ENCODE measurements around the gene HOXC5. TPM values are rescaled to one million over a fixed set of nuclear protein-coding genes. Genes with fewer than 3 reads are reported as not detected.
A peak's percentile ranks its signal among the peaks of the same experiment; 100 is the strongest.

HOXC5 gene
- total and polyA plus RNA-seq, 2 donors (not counting 1 experiment from before 2014, with no cell fraction given) = not detected

DNA sequence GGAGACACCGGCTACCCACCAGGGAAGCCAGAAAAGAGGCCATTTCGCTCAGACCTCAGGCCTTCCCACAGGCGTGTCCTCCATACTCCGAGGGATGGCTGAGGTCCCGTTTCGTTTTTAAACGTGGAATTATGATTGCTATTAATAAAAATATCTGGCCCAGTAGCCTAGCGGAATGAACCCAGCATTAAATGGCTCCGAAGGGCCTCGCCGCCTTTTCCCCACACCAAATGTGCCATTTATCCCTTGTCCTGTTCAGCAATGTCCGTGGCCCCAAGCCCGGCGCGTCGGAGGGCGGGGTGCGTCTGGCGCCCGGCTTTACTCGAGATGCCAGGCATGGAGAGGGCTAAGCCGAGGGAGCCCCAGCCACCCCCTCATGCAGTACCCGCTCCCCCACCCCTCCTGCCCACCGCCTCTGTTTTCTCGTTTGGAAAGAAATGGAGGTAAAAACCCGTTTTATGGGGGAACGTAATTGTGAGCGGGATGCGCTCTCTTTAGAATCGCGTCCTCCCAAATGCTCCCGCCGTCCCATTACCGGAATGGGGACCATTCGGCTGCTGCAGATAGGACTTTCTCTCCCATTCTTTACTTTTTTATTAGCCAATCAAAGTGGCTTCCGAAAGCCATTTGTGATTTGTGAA is 18.4 kb upstream of the HOXC5 start:
- Histone ChIP-seq H3K4me2 (replicated peaks; ENCODE audit: low read depth, low read length, poor library complexity, severe bottlenecking) (peak overlapping the region; percentile 36), H3K36me3 (replicated peaks in 1 of 2; ENCODE audit: control extremely low read depth in 1 of 2, control insufficient read depth in 1 of 2, extremely low read depth in 1 of 2, insufficient read depth in 2 of 2, low read length in 1 of 2) (no peaks in the 10 kb centered on the region), H3K4me3 (ENCODE audit: control extremely low read depth in 1 of 5, extremely low read depth in 1 of 5, insufficient read depth in 1 of 5, low read depth in 2 of 5, low read length in 4 of 5) (no peak overlapping the region), H3K27ac (ENCODE audit: low read length in 2 of 2) (no peak overlapping the region), H3K4me1 (ENCODE audit: control insufficient read depth in 2 of 2, insufficient read depth in 2 of 2, low read length in 2 of 2) (peaks cover 33 to 50% of the 10 kb centered on the region in 2 donors), H3K9ac (ENCODE audit: low read length) (no peak overlapping the region), H3K9me3 (ENCODE audit: control extremely low read depth in 1 of 3, control insufficient read depth in 2 of 3, insufficient read depth in 1 of 3, low read length in 2 of 3) (peaks cover 0 to 53% (median 6%) of the 10 kb centered on the region in 3 donors), H3K79me2 (ENCODE audit: control insufficient read depth, insufficient read depth, low read length) (no peaks in the 10 kb centered on the region), H2AFZ (ENCODE audit: insufficient read depth, low read depth, low read length, poor library complexity, severe bottlenecking) (no peak overlapping the region), H3K27me3 (replicated peaks in 1 of 4; ENCODE audit: control extremely low read depth in 1 of 4, control insufficient read depth in 3 of 4, insufficient read depth in 4 of 4, low read length in 3 of 4) (peaks cover 0 to 94% (median 77%) of the 10 kb centered on the region in 4 experiments), H4K20me1 (ENCODE audit: control insufficient read depth, insufficient read depth, low read length, poor library complexity, severe bottlenecking) (no peaks in the 10 kb centered on the region)
- Mint-ChIP-seq H3K9me3 (ENCODE audit: insufficient read depth) (no peaks in the 10 kb centered on the region), H3K4me1 (peaks cover 30% of the 10 kb centered on the region), H3K4me3 (no peak overlapping the region), H3K27ac (no peak overlapping the region), H3K27me3 (peaks cover 70% of the 10 kb centered on the region)
- TF ChIP-seq, protein P1, sequence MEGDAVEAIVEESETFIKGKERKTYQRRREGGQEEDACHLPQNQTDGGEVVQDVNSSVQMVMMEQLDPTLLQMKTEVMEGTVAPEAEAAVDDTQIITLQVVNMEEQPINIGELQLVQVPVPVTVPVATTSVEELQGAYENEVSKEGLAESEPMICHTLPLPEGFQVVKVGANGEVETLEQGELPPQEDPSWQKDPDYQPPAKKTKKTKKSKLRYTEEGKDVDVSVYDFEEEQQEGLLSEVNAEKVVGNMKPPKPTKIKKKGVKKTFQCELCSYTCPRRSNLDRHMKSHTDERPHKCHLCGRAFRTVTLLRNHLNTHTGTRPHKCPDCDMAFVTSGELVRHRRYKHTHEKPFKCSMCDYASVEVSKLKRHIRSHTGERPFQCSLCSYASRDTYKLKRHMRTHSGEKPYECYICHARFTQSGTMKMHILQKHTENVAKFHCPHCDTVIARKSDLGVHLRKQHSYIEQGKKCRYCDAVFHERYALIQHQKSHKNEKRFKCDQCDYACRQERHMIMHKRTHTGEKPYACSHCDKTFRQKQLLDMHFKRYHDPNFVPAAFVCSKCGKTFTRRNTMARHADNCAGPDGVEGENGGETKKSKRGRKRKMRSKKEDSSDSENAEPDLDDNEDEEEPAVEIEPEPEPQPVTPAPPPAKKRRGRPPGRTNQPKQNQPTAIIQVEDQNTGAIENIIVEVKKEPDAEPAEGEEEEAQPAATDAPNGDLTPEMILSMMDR (IDR thresholded peaks at IDR 0.05) = no peak
- TF ChIP-seq EZH2 (IDR thresholded peaks at IDR 0.05; ENCODE audit: borderline replicate concordance, insufficient read depth, low read depth, low read length, poor library complexity, severe bottlenecking) = peak; percentile 98
- ChIA-PET CTCF (interaction anchor here (0.7 to 3.9 kb wide), 8 partner anchors 8 to 193 kb away, joined by 3 to 31 read pairs (median 4); partner anchors contain the start of gene HOXC5), POLR2A (interaction anchor here (0.7 kb wide), 1 partner anchor 13 kb away, joined by 4 read pairs; no protein-coding TSS in a partner anchor)
- no peak for ATAC-seq (ENCODE audit: low read depth)
- intact Hi-C loops (cut with micrococcal nuclease) = loop anchor here (5.0 kb wide), 2 partner anchors 37 to 62 kb away; partner anchors contain the start of gene HOXC12
- 15% methylated on average over 15 of the region's 36 CpGs for WGBS (ENCODE audit: insufficient coverage)
- peak; percentile 45 for DNase-seq
